GM23338 (cell line): ENCODE measurements around the gene TGM2. TPM values are rescaled to one million over a fixed set of nuclear protein-coding genes. Genes with fewer than 3 reads are reported as not detected.

Experiments
- ATAC-seq: fragments of 200-7000 bp; cut with Tn5 transposase; 3 replicates; pipeline ENCODE4 v1.9.1; 2020
- DNase-seq: peaks from one replicate; pipeline ENCODE4 v3.0.0-alpha.2; 2015; ENCODE audit warnings: low spot score
- H2AFZ ChIP-seq: fragments of 200-600 bp; sonication (generic); 2 replicates; pipeline ENCODE4 v1.8.0; 2016; ENCODE audit warnings: antibody characterized with exemption, mild to moderate bottlenecking, moderate library complexity
- H3F3A ChIP-seq: fragments of 200-600 bp; sonication (generic); replicated peaks from 2 replicates; pipeline ENCODE4 v1.8.0; 2017; ENCODE audit warnings: antibody characterized with exemption, mixed run types, low read depth
- H3K27ac ChIP-seq: fragments of 200-600 bp; sonication (generic); 2 replicates; pipeline ENCODE4 v1.6.1; 2016; ENCODE audit warnings: low read depth
- H3K27me3 ChIP-seq: fragments of 200-600 bp; sonication (generic); 2 replicates; pipeline ENCODE4 v1.8.0; 2016; ENCODE audit warnings: mild to moderate bottlenecking, mixed run types, moderate library complexity; ENCODE audit not compliant: insufficient read depth
- H3K36me3 ChIP-seq: fragments of 200-600 bp; sonication (generic); 2 replicates; pipeline ENCODE4 v1.8.0; 2016; ENCODE audit warnings: mild to moderate bottlenecking; ENCODE audit not compliant: insufficient read depth
- H3K4me1 ChIP-seq: fragments of 200-600 bp; sonication (generic); 2 replicates; pipeline ENCODE4 v1.8.0; 2016; ENCODE audit warnings: mild to moderate bottlenecking, moderate library complexity; ENCODE audit not compliant: insufficient read depth
- H3K4me2 ChIP-seq: fragments of 200-600 bp; sonication (generic); 2 replicates; pipeline ENCODE4 v1.7.1; 2017; ENCODE audit warnings: mixed run types
- H3K4me3 ChIP-seq: fragments of 200-600 bp; sonication (generic); 2 replicates; pipeline ENCODE4 v1.6.1; 2016; ENCODE audit warnings: mixed run types
- H3K79me2 ChIP-seq: fragments of 200-600 bp; sonication (generic); replicated peaks from 2 replicates; pipeline ENCODE4 v1.8.0; 2017; ENCODE audit warnings: mild to moderate bottlenecking; ENCODE audit not compliant: insufficient read depth
- H3K9me2 ChIP-seq: fragments of 200-600 bp; sonication (generic); 2 replicates; pipeline ENCODE4 v1.8.0; 2017; ENCODE audit not compliant: insufficient read depth
- H4K20me1 ChIP-seq: fragments of 200-600 bp; sonication (generic); replicated peaks from 2 replicates; pipeline ENCODE4 v1.8.0; 2017; ENCODE audit warnings: mild to moderate bottlenecking; ENCODE audit not compliant: insufficient read depth
- H3K27ac Mint-ChIP-seq: 2 replicates; pipeline ENCODE4 v1.8.0; 2020; ENCODE audit warnings: inconsistent platforms, mild to moderate bottlenecking, moderate library complexity, mixed read lengths
- H3K27me3 Mint-ChIP-seq: 3 replicates; pipeline ENCODE4 v1.8.0; 2022; ENCODE audit warnings: low read depth, mild to moderate bottlenecking, moderate library complexity, mixed read lengths, inconsistent platforms; ENCODE audit not compliant: insufficient read depth, poor library complexity
- H3K36me3 Mint-ChIP-seq: 3 replicates; pipeline ENCODE4 v1.8.0; 2021; ENCODE audit warnings: low read depth, mild to moderate bottlenecking, inconsistent platforms, moderate library complexity, mixed read lengths
- H3K4me1 Mint-ChIP-seq: 3 replicates; pipeline ENCODE4 v1.8.0; 2020; ENCODE audit warnings: mild to moderate bottlenecking, inconsistent platforms, mixed read lengths
- H3K4me3 Mint-ChIP-seq: 3 replicates; pipeline ENCODE4 v1.8.0; 2021; ENCODE audit warnings: moderate library complexity, mild to moderate bottlenecking, inconsistent platforms, mixed read lengths
- H3K9me3 Mint-ChIP-seq: 3 replicates; pipeline ENCODE4 v1.8.0; 2020; ENCODE audit warnings: moderate library complexity, mild to moderate bottlenecking, inconsistent platforms, mixed read lengths
- CREB1 ChIP-seq: fragments of 250-450 bp; sonication (Bioruptor Pico); IDR thresholded peaks from 2 replicates; pipeline ENCODE4 v1.5.0; 2020; ENCODE audit warnings: low read depth, mild to moderate bottlenecking, moderate library complexity
- EZH2 ChIP-seq: fragments of 200-600 bp; sonication (generic); IDR thresholded peaks from one replicate; pipeline ENCODE4 v1.8.0; 2017; ENCODE audit warnings: antibody characterized with exemption, mild to moderate bottlenecking, low read depth; ENCODE audit not compliant: unreplicated experiment
- JUNB ChIP-seq: IDR thresholded peaks from one replicate; pipeline ENCODE4 v1.6.1; 2016; ENCODE audit warnings: antibody characterized with exemption; ENCODE audit not compliant: unreplicated experiment
- NANOG ChIP-seq: IDR thresholded peaks from 2 replicates; pipeline ENCODE4 v1.6.1; 2016; ENCODE audit warnings: antibody characterized with exemption, borderline replicate concordance
- ZNF114 ChIP-seq: fragments of 250-450 bp; sonication (Bioruptor Pico); IDR thresholded peaks from 2 replicates; pipeline ENCODE4 v1.5.0; 2020; ENCODE audit warnings: mild to moderate bottlenecking, moderate library complexity
- polyA plus RNA-seq: library from polyadenylated mRNA; unstranded; fragments of >200 nt; fragmentation: Nextera tagmentation; extraction: Ambion mirVana; gene quantifications from 2 replicates; pipeline ENCODE4 v1.2.1, GENCODE V29; 2016
- total RNA-seq: library from RNA; depleted of rRNA; stranded (reverse); fragments of >200 nt; shearing (Covaris generic); gene quantifications from 2 replicates; pipeline ENCODE4 v1.2.3, GENCODE V29; 2014
- TF ChIP-seq, protein P1 (sequence below): IDR thresholded peaks from 2 replicates; pipeline ENCODE4 v1.6.1; 2016; ENCODE audit warnings: antibody characterized with exemption
- TF ChIP-seq, protein P2 (sequence below), 2 experiments: fragments of 200-600 bp in 1 of 2; sonication (generic) in 1 of 2; conservative IDR thresholded peaks; 2 replicates each; pipeline versions ENCODE4 v1.5.1 to v1.6.1; 2016 to 2017; ENCODE audit warnings: antibody characterized with exemption in 2 of 2, low read depth in 2 of 2, mild to moderate bottlenecking in 2 of 2, moderate library complexity in 1 of 2
- TF ChIP-seq, protein P3 (sequence below): fragments of 250-450 bp; sonication (Bioruptor Pico); IDR thresholded peaks from 2 replicates; pipeline ENCODE4 v1.5.0; 2020; ENCODE audit warnings: mild to moderate bottlenecking, moderate library complexity

The TGM2 gene
- total and polyA plus RNA-seq, 2 experiments from 2014 or later, result 0.45 to 1.0 TPM

DNA sequence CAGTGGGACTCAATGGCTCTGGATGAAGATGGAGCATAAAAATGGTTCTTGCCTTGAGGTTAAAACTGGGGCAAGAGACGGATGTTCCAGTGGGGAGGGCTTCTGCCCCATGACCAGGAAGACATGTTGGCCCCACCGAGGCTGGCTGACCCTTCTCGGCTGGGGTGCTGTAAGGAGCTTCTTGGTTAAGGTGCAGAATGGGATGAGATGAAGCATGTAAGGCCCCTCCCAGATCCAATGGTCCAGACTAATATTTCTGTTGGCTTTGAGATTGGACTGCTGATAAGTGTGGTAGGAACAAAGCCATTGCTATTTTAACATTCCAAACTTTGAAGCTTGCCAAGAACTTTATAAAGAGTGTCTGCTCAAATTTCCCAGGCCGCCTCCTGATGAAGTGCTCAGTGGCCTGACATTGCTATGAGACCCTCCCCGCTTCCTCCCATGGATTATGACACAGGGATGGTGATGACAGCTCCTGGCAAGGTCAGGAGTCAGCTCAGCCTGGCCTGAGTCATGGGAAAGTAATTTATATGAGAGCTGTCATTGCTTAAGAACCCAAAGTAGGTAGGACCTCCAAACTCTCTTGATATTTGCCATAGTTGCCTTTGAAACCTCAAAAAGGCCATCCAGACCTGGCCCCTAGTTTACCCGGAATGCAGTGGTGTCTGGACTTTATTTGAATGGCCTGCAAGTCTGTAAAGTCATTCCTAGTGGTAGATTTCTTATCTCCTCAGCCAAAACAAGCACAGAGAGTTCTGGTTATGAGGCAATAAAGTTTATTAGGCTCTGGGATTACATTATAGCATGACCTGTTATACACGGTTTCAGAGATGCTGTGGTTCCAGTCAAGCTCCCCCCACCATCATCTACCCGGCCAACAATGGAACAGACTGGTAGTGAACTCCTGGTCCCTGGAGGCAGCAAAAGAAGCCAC, 55.2 kb downstream of the TGM2 start (continued):
- TF ChIP-seq ZNF114 (no peak), EZH2 (no peak)
- TF ChIP-seq, protein P1, sequence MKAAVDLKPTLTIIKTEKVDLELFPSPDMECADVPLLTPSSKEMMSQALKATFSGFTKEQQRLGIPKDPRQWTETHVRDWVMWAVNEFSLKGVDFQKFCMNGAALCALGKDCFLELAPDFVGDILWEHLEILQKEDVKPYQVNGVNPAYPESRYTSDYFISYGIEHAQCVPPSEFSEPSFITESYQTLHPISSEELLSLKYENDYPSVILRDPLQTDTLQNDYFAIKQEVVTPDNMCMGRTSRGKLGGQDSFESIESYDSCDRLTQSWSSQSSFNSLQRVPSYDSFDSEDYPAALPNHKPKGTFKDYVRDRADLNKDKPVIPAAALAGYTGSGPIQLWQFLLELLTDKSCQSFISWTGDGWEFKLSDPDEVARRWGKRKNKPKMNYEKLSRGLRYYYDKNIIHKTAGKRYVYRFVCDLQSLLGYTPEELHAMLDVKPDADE, result no peak

DNA sequence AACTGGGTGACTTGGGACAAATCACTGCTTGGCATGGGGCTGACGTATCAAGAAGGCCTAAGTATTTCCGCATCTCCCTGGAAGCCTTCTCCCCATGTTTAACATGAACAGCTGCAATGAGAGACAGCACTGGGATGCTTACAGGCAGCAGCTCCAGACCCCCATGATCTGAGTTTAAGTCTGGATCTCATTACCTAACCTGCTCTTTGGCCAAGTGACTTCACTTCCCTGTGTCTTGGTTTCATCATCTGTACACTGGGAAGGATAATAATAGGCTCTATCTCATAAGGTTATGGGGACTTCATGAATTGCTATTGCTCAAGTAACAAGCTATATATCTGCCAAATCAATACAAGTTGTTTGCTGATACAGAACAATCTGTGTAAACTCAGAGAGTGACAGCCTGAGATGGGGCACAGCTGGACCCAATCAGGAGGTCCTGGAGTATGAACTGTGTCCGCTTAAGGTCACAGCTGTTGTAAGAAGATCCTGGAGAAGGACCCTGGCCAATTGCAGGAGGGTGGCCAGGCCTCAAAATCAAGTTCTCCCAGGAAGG, 56.0 kb downstream of the TGM2 start:
- Mint-ChIP-seq H3K4me3 (no peak overlapping the region), H3K27ac (no peak overlapping the region), H3K36me3 (no peaks in the 10 kb centered on the region), H3K4me1 (peaks cover 5% of the 10 kb centered on the region; the same call in 1 of the 3 replicates), H3K9me3 (no peaks in the 10 kb centered on the region), H3K27me3 (peaks cover 5% of the 10 kb centered on the region)
- DNase-seq, result no peak
- Histone ChIP-seq H3F3A (no peaks in the 10 kb centered on the region), H3K4me3 (no peak overlapping the region), H3K9me2 (no peaks in the 10 kb centered on the region), H3K36me3 (no peaks in the 10 kb centered on the region), H2AFZ (no peak overlapping the region), H3K4me1 (no peaks in the 10 kb centered on the region), H3K4me2 (no peak overlapping the region), H3K79me2 (no peaks in the 10 kb centered on the region), H3K27ac (no peak overlapping the region), H4K20me1 (no peaks in the 10 kb centered on the region), H3K27me3 (no peaks in the 10 kb centered on the region)
- no peak for ATAC-seq
- TF ChIP-seq JUNB, result no peak
- TF ChIP-seq, protein P2, sequence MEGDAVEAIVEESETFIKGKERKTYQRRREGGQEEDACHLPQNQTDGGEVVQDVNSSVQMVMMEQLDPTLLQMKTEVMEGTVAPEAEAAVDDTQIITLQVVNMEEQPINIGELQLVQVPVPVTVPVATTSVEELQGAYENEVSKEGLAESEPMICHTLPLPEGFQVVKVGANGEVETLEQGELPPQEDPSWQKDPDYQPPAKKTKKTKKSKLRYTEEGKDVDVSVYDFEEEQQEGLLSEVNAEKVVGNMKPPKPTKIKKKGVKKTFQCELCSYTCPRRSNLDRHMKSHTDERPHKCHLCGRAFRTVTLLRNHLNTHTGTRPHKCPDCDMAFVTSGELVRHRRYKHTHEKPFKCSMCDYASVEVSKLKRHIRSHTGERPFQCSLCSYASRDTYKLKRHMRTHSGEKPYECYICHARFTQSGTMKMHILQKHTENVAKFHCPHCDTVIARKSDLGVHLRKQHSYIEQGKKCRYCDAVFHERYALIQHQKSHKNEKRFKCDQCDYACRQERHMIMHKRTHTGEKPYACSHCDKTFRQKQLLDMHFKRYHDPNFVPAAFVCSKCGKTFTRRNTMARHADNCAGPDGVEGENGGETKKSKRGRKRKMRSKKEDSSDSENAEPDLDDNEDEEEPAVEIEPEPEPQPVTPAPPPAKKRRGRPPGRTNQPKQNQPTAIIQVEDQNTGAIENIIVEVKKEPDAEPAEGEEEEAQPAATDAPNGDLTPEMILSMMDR (conservative IDR thresholded peaks at IDR 0.05; ENCODE audit: low read depth in 2 of 2), result no peak
- TF ChIP-seq, protein P1, result no peak
- TF ChIP-seq CREB1 (CRISPR knock-in tag), result no peak
- TF ChIP-seq, protein P3, sequence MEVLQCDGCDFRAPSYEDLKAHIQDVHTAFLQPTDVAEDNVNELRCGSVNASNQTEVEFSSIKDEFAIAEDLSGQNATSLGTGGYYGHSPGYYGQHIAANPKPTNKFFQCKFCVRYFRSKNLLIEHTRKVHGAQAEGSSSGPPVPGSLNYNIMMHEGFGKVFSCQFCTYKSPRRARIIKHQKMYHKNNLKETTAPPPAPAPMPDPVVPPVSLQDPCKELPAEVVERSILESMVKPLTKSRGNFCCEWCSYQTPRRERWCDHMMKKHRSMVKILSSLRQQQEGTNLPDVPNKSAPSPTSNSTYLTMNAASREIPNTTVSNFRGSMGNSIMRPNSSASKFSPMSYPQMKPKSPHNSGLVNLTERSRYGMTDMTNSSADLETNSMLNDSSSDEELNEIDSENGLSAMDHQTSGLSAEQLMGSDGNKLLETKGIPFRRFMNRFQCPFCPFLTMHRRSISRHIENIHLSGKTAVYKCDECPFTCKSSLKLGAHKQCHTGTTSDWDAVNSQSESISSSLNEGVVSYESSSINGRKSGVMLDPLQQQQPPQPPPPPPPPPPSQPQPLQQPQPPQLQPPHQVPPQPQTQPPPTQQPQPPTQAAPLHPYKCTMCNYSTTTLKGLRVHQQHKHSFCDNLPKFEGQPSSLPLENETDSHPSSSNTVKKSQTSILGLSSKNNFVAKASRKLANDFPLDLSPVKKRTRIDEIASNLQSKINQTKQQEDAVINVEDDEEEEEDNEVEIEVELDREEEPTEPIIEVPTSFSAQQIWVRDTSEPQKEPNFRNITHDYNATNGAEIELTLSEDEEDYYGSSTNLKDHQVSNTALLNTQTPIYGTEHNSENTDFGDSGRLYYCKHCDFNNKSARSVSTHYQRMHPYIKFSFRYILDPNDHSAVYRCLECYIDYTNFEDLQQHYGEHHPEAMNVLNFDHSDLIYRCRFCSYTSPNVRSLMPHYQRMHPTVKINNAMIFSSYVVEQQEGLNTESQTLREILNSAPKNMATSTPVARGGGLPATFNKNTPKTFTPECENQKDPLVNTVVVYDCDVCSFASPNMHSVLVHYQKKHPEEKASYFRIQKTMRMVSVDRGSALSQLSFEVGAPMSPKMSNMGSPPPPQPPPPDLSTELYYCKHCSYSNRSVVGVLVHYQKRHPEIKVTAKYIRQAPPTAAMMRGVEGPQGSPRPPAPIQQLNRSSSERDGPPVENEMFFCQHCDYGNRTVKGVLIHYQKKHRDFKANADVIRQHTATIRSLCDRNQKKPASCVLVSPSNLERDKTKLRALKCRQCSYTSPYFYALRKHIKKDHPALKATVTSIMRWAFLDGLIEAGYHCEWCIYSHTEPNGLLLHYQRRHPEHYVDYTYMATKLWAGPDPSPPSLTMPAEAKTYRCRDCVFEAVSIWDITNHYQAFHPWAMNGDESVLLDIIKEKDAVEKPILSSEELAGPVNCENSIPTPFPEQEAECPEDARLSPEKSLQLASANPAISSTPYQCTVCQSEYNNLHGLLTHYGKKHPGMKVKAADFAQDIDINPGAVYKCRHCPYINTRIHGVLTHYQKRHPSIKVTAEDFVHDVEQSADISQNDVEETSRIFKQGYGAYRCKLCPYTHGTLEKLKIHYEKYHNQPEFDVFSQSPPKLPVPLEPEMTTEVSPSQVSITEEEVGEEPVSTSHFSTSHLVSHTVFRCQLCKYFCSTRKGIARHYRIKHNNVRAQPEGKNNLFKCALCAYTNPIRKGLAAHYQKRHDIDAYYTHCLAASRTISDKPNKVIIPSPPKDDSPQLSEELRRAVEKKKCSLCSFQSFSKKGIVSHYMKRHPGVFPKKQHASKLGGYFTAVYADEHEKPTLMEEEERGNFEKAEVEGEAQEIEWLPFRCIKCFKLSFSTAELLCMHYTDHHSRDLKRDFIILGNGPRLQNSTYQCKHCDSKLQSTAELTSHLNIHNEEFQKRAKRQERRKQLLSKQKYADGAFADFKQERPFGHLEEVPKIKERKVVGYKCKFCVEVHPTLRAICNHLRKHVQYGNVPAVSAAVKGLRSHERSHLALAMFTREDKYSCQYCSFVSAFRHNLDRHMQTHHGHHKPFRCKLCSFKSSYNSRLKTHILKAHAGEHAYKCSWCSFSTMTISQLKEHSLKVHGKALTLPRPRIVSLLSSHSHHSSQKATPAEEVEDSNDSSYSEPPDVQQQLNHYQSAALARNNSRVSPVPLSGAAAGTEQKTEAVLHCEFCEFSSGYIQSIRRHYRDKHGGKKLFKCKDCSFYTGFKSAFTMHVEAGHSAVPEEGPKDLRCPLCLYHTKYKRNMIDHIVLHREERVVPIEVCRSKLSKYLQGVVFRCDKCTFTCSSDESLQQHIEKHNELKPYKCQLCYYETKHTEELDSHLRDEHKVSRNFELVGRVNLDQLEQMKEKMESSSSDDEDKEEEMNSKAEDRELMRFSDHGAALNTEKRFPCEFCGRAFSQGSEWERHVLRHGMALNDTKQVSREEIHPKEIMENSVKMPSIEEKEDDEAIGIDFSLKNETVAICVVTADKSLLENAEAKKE, result no peak
- TF ChIP-seq EZH2, result no peak
- no peak for TF ChIP-seq ZNF114
- no peak for TF ChIP-seq NANOG
